ENCODE data around the gene FXYD5. TPM values are rescaled to one million over a fixed set of nuclear protein-coding genes. Genes with fewer than 3 reads are reported as not detected.

The FXYD5 gene
- total RNA-seq, 1 donor from 2014 or later: 12.4 TPM

DNA sequence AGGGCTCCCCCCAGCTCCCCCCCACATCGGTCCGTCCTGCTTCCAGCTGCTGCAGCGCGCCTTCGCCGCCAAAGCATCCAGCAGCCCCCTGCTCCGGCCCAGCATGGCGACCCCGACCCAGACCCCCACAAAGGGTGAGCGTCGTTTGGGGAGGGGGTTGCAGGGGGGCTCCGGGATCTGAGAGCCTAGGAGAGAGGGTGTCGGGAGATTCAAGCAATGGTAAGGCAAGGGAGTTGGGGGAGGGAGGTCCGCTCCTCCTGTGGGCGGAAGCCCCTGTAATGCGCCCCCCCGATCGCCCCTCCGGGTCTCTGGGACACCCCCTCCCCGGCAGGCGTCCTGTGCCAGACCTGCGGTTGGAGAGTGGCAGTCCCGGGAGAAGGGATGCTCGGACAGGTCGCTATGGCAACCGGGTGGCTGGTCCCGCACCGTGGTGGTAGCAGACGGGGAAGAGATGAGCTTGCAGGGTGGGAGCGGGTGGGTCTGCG lies 11.3 kb upstream of the FXYD5 start, which contains the start of gene FXYD7:
Gene FXYD7, plus strand, starts transcription at position 25 of the 485 bp plus-strand sequence. Its CDS starts 79 bp downstream, at position 104.
- Histone ChIP-seq H3K4me3 (ENCODE audit: low read depth, low read length) (no peak within 1 kb of the TSS), H3K27me3 (ENCODE audit: control insufficient read depth, insufficient read depth, low read length) (peaks cover 17% of the 10 kb centered on the region), H3K36me3 (ENCODE audit: control insufficient read depth, insufficient read depth, low read length) (no peaks in the 10 kb centered on the region)
- DNase-seq (ENCODE audit: low read depth) (no peak), FAIRE-seq (no peak)
- TF ChIP-seq, protein P1, sequence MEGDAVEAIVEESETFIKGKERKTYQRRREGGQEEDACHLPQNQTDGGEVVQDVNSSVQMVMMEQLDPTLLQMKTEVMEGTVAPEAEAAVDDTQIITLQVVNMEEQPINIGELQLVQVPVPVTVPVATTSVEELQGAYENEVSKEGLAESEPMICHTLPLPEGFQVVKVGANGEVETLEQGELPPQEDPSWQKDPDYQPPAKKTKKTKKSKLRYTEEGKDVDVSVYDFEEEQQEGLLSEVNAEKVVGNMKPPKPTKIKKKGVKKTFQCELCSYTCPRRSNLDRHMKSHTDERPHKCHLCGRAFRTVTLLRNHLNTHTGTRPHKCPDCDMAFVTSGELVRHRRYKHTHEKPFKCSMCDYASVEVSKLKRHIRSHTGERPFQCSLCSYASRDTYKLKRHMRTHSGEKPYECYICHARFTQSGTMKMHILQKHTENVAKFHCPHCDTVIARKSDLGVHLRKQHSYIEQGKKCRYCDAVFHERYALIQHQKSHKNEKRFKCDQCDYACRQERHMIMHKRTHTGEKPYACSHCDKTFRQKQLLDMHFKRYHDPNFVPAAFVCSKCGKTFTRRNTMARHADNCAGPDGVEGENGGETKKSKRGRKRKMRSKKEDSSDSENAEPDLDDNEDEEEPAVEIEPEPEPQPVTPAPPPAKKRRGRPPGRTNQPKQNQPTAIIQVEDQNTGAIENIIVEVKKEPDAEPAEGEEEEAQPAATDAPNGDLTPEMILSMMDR (IDR thresholded peaks at IDR 0.05; ENCODE audit: insufficient read depth, low read length, severe bottlenecking): no peak

DNA sequence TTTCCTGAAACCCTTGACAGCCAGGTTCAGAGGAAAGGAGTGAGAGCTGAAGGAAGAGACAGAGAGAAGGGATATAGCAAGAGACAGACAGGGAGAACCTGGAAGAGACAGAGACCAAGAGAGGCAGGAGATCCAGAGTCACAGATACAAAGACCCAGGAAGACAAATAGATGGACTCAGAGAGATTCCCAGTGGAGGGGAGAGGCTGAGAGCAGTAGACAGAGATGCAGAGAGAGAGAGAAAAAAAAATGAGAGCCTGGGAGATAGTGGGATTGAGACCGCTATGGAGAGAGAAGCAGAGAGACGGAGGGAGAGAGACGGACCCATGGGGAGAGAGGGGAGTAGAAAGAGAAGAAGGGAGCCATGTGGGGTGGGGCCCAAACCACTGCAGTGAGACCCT lies 10.7 kb upstream of the FXYD5 start:
- peaks cover 17% of the 10 kb centered on the region for H3K27me3 ChIP-seq (ENCODE audit: control insufficient read depth, insufficient read depth, low read length)

DNA sequence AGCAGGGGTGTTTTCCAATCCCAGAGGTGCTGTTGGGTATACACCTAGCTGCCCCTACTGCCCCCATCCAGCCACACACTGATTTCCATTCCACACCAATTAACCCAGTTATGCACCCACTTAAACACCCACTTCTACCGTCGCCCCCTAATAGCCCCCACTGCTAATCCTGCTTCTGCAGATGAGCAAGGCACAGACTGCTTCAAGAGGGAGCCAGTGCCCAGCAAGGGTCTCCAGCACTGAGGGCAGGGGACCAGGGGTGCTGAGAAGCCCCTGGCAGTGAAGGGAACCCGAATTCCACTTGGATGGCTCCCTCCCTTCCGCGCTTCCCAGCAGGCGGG lies 10.3 kb upstream of the FXYD5 start:
- Histone ChIP-seq H3K36me3 (ENCODE audit: control insufficient read depth, insufficient read depth, low read length) (no peaks in the 10 kb centered on the region), H3K27me3 (ENCODE audit: control insufficient read depth, insufficient read depth, low read length) (peaks cover 17% of the 10 kb centered on the region), H3K4me3 (ENCODE audit: low read depth, low read length) (no peak overlapping the region)
- DNase-seq (ENCODE audit: low read depth) (no peak), FAIRE-seq (no peak)
- TF ChIP-seq, protein P1 (IDR thresholded peaks at IDR 0.05; ENCODE audit: insufficient read depth, low read length, severe bottlenecking): no peak

More for the DNA sequence above, 10.7 kb upstream of the FXYD5 start:
- DNase-seq (ENCODE audit: low read depth): no peak
- no peak for FAIRE-seq
- Histone ChIP-seq H3K36me3 (ENCODE audit: control insufficient read depth, insufficient read depth, low read length) (no peaks in the 10 kb centered on the region), H3K4me3 (ENCODE audit: low read depth, low read length) (no peak overlapping the region)
- TF ChIP-seq, protein P1 (IDR thresholded peaks at IDR 0.05; ENCODE audit: insufficient read depth, low read length, severe bottlenecking): no peak

DNA sequence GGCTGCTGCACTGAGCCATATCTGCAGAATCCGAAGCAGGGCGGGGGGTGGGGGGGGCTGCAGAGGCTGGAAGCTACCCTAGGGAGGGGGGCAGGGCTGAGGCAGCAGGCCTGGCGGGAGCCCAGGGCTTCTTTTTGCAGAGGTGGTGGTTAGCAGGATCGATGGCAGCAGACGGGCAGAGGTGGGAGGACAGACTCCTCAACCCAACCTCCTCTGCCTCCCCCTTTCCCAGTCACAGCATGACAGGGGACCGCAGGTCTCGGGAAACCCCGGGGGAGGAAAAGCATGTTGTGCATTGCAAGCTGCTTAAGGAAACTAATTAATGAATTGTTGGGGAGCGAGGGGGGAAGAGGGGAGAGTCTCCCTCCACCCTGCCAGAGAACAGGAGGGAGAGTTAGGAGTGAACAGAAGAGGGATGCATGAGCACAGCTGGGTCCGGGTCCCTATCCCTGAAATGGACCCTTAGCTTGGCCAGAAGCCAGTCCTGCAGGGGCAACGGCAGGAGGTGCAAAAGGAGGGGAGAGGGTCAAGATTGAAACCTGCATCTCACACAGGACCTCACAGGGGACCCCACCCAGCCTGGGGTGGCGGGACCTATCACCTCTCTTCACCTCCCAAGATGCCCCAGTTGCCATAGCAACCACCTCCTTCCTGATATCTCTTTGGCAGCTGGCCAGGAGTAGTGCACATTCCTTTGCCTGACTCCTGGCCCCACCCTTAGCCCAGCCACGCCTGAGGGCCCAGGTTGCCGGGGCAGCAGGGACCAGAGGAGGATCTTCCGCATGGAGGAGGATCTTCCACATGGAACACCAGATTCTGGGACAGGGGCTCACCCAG lies 9.7 kb upstream of the FXYD5 start:
- DNase-seq (ENCODE audit: low read depth) (peak; percentile 61), FAIRE-seq (no peak)
- TF ChIP-seq, protein P1 (IDR thresholded peaks at IDR 0.05; ENCODE audit: insufficient read depth, low read length, severe bottlenecking): no peak
- peaks cover 17% of the 10 kb centered on the region for H3K27me3 ChIP-seq (ENCODE audit: control insufficient read depth, insufficient read depth, low read length)
- H3K36me3 ChIP-seq (ENCODE audit: control insufficient read depth, insufficient read depth, low read length): no peaks in the 10 kb centered on the region
- H3K4me3 ChIP-seq (ENCODE audit: low read depth, low read length): no peak overlapping the region

DNA sequence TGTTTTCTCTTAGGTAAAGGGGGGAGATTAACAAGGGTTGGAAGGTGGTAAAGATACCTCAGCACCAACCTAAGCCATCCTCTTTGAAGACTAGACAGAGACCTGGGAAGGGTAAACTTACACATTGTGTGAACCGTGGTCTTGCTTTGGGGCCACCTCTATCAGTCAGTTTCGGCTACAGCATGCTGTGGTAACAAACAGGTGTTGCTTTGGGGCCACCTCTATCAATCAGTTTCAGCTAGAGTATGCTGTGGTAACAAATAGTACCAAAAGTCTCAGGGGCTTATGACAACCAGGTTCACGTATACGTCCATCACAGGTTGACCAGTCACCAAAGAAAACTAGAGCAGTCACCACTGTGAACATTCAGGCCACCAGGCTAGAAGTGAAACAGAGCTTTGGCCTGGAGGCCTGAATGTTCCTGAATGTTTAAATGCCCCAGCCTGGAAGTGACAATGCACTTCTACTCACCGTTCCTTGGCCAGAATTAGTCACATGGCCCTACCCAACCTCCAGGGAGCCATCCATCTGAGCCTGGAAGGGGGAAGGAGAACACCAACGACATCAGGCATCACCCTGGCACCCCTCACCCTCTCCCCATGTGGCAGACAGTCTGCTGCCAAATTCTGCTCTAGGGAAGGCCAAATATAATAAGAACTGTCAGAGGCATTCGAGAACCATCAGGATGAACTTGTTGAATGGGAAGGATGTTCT lies 7.6 kb upstream of the FXYD5 start:
- TF ChIP-seq, protein P1 (IDR thresholded peaks at IDR 0.05; ENCODE audit: insufficient read depth, low read length, severe bottlenecking): no peak
- Histone ChIP-seq H3K36me3 (ENCODE audit: control insufficient read depth, insufficient read depth, low read length) (no peaks in the 10 kb centered on the region), H3K4me3 (ENCODE audit: low read depth, low read length) (no peak overlapping the region), H3K27me3 (ENCODE audit: control insufficient read depth, insufficient read depth, low read length) (peaks cover 17% of the 10 kb centered on the region)
- DNase-seq (ENCODE audit: low read depth) (no peak), FAIRE-seq (peak; percentile 76)

Measured in bronchial epithelial cell (primary cell).